Measurements from ENCODE around the gene SLC2A10. TPM values are rescaled to one million over a fixed set of nuclear protein-coding genes. Genes with fewer than 3 reads are reported as not detected.

SLC2A10 gene
- total and polyA plus RNA-seq, 2 experiments from 2014 or later, result 4.9 to 14.6 TPM

- TF ChIP-seq ETS1 (IDR thresholded peaks at IDR 0.05) (no peak), ZNF331 (CRISPR knock-in tag; IDR thresholded peaks at IDR 0.05; ENCODE audit: low read depth) (no peak), JUNB (IDR thresholded peaks at IDR 0.05; ENCODE audit: unreplicated experiment) (no peak), CTCF (conservative IDR thresholded peaks at IDR 0.05; ENCODE audit: low read depth in 2 of 2) (no peak)
Observed at GRCh38 chr20:46764068-46764467, 54.6 kb downstream of the SLC2A10 start (continued).

GRCh38 chr20:46765506-46766120 lies 56.2 kb downstream of the SLC2A10 start:
- no peaks in the 10 kb centered on the region for H4K20me1 ChIP-seq (replicated peaks; ENCODE audit: insufficient read depth)
- H3K27ac ChIP-seq (ENCODE audit: low read depth), result no peak overlapping the region
- H3K4me1 Mint-ChIP-seq, result no peaks in the 10 kb centered on the region; the same call in 2 of the 3 replicates
- no peaks in the 10 kb centered on the region for H3K36me3 Mint-ChIP-seq (ENCODE audit: low read depth)
- no peak overlapping the region for H3K4me3 ChIP-seq
- no peak for ATAC-seq
- no peak overlapping the region for H3K27ac Mint-ChIP-seq
- H3K27me3 Mint-ChIP-seq (ENCODE audit: insufficient read depth, low read depth, poor library complexity), result peaks cover 3% of the 10 kb centered on the region
- no peak overlapping the region for H3K4me3 Mint-ChIP-seq
- 0 out of 2 replicates have a peak, but pooled peaks cover 6% of the 10 kb centered on the region for H3K9me2 ChIP-seq (ENCODE audit: insufficient read depth)
- no peaks in the 10 kb centered on the region for H3K4me1 ChIP-seq (ENCODE audit: insufficient read depth)
- no peak overlapping the region for H3K4me2 ChIP-seq
- H2AFZ ChIP-seq, result no peak overlapping the region
- no peak for DNase-seq (ENCODE audit: low spot score)
- no peaks in the 10 kb centered on the region for H3F3A ChIP-seq (replicated peaks; ENCODE audit: low read depth)
- H3K9me3 Mint-ChIP-seq, result no peaks in the 10 kb centered on the region
- H3K79me2 ChIP-seq (replicated peaks; ENCODE audit: insufficient read depth), result no peaks in the 10 kb centered on the region
- TF ChIP-seq ETS1 (IDR thresholded peaks at IDR 0.05) (no peak), REST (IDR thresholded peaks at IDR 0.05; ENCODE audit: unreplicated experiment) (no peak)
- no peaks in the 10 kb centered on the region for H3K27me3 ChIP-seq (ENCODE audit: insufficient read depth)
- no peaks in the 10 kb centered on the region for H3K36me3 ChIP-seq (ENCODE audit: insufficient read depth)

Measured in GM23338 (cell line).